Measurements from ENCODE around the gene HK3. TPM values are rescaled to one million over a fixed set of nuclear protein-coding genes. Genes with fewer than 3 reads are reported as not detected.

Gene HK3
- total RNA-seq (2014; rRNA removed; shearing (Covaris generic)) = not detected in 2 replicates

DNA sequence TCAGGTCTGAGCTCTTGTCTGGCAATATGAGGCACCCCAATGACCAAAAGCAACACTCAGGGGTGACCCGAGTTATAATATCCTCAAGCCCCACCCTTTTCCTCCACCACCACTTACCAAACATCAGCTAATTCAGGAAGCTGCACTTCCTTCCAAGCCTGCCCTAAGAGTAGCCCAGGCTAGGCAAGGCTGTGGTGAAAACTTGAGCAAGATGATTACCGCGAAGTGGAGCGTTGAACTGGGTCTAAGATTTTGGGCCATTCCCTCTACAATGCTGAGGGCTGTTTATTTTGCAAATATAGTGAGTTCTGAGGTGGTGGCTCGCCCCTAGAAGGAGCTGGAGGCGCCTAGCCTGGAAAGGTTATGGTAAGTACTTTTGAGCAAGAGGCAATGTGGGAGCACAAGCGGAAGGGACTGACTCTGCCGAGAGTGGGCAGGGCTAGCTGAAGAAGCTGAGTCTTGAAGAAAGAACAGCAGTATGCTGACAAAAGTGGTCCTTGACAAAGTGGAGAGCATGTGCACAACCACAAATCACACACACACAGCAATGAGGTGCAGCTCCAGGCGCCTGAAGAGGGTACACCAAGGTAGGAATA is at the start of gene HK3:
Gene HK3 (minus strand): TSS at position 51 of the 596 bp plus-strand sequence. CDS start 3,187 bp downstream, outside the sequence.
- no peak for DNase-seq (ENCODE audit: low read depth)

- DNase-seq (ENCODE audit: low read depth) = no peak
Observed at GRCh38 chr5:176948458-176948857, 49.3 kb upstream of the HK3 start.

DNA sequence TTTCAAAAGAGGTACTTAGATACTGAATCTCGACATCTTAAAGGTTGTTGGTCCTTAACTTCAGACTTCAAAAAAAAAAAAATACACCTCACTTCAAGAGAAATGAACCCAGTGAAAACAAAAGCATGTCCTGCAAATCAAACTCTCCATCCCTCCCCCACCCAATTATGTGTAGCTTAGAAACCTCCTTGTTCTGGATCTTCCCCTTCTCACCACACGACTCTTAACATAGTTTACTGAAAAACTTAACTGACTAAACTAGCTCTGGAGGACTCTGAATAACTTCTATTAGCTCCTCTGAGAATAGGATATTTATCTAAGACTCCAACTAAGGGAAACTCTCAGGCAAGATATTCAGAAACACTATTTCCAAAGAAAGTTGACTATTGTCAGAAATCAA is 48.7 kb upstream of the HK3 start:
- no peak for DNase-seq (ENCODE audit: low read depth)

GRCh38 chr5:176944268-176944667 is 45.1 kb upstream of the HK3 start:
- DNase-seq (ENCODE audit: low read depth) = no peak

DNA sequence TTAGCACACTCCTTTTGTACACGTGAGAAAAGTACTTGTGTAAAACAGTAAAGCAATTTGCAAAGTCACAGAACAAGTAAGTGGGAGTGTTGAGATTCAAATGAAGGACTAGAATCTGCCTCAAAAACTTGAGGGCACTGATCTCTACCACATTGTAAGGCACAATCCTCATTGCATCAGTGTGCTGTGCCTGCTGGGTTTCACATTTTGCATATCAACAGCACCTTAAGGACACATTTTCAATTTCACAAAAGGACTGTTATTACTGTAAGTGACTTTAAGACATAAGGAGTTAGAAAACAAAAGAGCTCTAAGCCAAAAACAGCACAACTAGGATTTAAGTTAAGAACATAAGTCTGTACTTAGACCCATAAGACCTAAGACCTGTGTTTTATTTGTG is 44.7 kb upstream of the HK3 start:
- DNase-seq (ENCODE audit: low read depth) = no peak

GRCh38 chr5:176941951-176942350 is 42.8 kb upstream of the HK3 start:
- DNase-seq (ENCODE audit: low read depth) = no peak

- DNase-seq (ENCODE audit: low read depth) = no peak
Observed at GRCh38 chr5:176938472-176938871, 39.3 kb upstream of the HK3 start.

- no peak for DNase-seq (ENCODE audit: low read depth)
Observed at GRCh38 chr5:176935017-176935416, 35.9 kb upstream of the HK3 start.

GRCh38 chr5:176934309-176934930 is 35.3 kb upstream of the HK3 start:
- no peak for DNase-seq (ENCODE audit: low read depth)

DNA sequence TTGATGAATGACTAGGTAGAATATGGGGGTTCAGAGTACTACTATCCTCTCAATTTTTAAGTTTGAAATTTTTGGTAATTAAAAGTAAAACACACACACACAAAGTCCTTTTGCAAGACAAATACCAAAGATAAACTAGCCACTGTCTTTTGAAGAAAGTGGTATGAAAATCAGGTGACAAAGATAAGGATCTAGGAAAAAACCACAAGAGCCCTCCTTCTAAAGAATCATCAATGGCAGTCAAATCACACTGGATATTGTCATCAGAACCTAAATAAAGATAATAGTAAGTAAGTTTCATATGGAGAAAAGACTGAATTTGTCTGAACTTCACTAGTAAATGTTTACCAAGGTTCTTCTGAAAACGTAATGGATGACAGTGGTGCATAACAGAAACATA is 30.5 kb upstream of the HK3 start:
- no peak for DNase-seq (ENCODE audit: low read depth)

DNA sequence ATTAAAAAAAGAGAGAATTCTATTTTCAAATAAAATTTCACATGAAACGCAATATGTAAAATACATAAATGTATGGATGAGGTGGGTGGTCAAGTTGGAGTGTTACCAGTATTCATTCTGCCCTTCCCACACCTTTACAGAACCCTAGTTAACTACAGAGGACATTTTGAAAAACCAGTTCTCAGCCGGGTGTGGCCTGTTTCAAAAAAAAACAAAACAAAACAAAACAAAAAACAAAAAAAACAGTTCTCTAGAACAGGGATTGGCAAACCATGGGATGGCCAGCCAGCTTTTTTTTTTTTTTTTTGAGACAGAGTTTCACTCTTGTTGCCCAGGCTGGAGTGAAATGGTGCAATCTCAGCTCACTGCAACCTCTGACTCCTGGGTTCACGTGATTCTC is 28.4 kb upstream of the HK3 start:
- DNase-seq (ENCODE audit: low read depth) = no peak

DNA sequence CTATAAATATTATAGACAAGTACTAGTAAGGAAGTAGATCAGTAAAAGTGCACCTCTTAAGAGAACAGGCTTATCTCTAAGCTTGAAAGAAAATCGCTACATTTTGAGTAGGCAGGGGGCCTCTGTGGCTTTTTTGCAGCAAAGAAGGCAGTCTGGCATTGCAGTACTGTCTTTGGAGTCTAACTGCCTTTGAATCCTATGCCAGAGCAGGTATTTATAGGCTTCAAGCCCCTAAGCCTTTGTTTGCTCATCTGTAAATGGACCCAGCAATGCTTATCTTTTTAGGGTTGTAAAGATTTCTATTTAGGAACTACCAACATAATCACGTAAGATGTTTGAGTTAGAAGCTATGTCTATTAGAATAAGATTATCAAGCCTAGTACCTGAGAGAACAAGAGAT is 23.7 kb upstream of the HK3 start:
- no peak for DNase-seq (ENCODE audit: low read depth)

DNA sequence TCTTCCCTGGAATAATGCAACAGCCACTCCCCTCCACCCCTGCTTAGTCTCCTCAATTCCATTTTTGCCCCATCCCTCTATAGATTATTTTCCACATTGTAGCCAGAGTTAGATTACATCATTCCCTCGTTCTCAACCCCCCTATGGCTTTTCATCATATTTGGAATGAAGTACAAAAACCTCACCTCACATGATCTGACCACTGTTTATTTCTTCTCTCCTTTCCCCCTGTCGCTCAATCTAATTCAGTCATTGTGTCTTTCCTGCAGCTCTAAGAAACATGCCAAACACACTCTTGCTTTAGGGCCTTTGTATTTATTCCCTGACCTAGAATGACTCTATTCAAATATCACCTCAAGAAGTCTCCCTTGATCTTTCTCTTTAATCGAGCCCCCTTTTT is 22.6 kb upstream of the HK3 start:
- no peak for DNase-seq (ENCODE audit: low read depth)

DNA sequence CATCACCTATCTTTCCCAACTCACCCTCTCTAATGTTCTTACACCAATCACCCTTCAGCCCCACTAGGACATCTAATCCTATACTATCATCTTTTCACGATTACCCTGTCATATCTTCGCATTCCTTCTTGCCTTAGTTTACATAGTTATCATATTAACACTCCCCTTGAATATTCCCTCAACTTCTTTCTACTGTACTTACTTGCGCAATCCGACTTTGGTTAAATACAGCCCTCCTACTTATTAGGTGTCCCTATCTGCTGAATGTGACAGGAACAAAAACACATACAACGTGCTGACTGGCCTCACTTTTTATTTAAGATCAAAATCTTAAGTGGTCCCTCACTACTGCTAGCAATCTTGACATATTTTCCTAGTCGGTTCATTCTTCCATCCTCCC is 19.5 kb upstream of the HK3 start:
- no peak for DNase-seq (ENCODE audit: low read depth)

DNA sequence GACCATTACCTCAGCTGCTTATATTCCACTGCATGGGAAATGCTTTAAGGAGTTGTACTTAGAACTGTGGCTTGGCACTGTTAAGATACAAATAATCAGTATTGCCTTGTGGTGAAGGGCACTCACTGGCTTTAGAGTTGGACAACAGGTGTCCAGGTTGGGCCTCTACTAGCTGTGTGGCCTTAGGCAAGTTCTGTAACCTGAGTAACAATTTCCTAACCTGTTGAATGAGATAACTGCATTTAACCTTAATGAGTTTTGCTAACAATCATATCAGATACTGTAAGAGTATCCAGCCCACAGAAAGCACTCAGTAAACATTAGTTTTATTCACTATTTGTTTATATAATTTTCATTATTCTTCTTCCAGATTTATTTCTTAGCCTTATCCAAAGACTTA is 17.2 kb upstream of the HK3 start:
- no peak for DNase-seq (ENCODE audit: low read depth)

DNA sequence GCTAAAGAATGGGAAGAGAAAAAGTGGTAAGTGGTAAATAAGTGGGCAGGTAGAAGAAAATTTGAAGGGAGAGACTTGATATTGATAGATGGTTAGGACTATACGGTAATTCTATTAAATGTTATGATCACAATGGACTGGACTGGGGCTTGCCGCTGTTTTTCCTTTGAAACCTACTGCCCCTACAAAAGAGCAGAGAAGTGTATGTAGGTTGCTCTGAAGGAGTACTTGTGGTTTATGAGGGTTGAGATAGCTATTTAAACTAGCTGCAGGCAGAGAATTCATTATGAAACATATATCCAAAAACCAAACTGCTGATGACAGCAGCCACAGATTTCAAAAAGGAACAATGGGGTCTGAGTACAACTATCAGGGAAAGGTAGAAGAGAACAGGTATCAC is 16.8 kb upstream of the HK3 start:
- DNase-seq (ENCODE audit: low read depth) = no peak

- DNase-seq (ENCODE audit: low read depth) = no peak
Observed at GRCh38 chr5:176912115-176912514, 13.0 kb upstream of the HK3 start.

- DNase-seq (ENCODE audit: low read depth) = no peak
Observed at GRCh38 chr5:176908675-176909368, 9.7 kb upstream of the HK3 start.

GRCh38 chr5:176906796-176907195 is 7.7 kb upstream of the HK3 start:
- no peak for DNase-seq (ENCODE audit: low read depth)

DNA sequence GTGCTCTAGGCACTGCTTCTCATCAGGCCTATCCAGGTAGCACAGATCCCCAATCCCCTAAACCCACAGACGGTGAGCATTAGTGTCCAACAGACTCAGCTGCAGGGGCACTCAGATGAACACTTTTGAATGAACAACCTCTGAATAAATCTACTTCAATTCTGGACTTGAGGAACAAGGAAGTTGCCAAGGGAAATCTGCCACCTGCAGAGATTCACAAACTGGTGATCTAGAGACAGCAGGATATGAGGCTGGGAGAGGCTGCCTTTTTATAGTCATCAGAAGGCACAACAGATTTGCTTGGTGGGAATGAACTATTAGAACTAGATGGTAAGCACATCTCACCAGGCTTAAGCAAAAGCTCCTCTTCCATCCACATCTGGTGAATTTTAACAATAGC is 7.0 kb upstream of the HK3 start:
- no peak for DNase-seq (ENCODE audit: low read depth)

- DNase-seq (ENCODE audit: low read depth) = no peak
Observed at GRCh38 chr5:176904276-176904675, 5.1 kb upstream of the HK3 start.

DNA sequence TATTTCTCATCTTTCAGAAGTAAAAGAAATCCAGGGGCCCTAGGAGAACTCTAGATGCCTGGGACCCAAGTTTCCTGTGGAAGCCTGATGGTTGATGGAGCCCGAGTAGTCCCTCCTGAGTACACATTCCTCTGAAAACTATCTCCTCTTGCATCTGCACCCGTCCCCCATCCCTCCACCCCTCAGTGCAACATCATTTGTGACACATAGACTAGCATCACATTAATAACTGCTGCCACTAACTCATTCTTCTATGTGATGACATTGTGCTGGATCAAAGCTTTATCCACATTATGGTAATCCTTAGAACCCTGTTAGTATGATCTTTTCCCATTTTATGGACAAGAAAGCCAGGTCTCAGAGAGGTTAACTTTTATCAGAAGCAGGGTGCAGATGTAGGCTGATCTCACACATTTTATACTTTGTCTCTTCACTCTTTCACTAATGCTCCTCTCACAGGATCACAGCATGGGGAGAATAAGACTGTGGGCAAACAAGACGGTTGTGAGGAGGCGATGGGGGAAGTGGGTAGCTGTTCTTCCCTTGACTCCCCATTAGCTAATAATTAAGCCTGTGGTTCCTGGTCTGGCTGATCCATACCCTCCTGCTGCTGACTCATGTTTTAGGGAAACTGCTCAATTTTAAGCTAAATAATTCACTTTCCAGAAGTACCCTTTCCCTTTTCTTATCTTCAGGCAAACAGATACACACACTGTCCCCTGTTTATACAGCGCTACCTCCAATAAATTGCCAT is 3.9 kb upstream of the HK3 start:
- no peak for DNase-seq (ENCODE audit: low read depth)
